K562 (cell line): ENCODE measurements around the gene SGTB. TPM values are rescaled to one million over a fixed set of nuclear protein-coding genes. Genes with fewer than 3 reads are reported as not detected.

Experiments used
- ATAC-seq: fragments of 200-7000 bp; cut with Tn5 transposase; 3 replicates; pipeline ENCODE4 v1.9.1; 2020; ENCODE audit warnings: moderate library complexity
- BruUV-seq: library from RNA; stranded (reverse); fragments of 400-500 nt; replicated peaks from 2 replicates; lab custom pipeline; 2021; lab: Mats Ljungman, UMichigan
- CTCF ChIA-PET: fragments of 300-600 bp; formaldehyde crosslinking; extraction: SDS; loops from one replicate; lab custom pipeline; 2021; ENCODE audit warnings: low intra/inter-chr PET ratio; lab: Yijun Ruan, JAX
- POLR2A ChIA-PET: fragments of 300-600, 350-650 bp; sonication (Branson Sonifier 250); formaldehyde crosslinking; extraction: SDS; loops from one replicate; lab custom pipeline; 2021; ENCODE audit warnings: antibody characterized with exemption, inconsistent platforms; lab: Yijun Ruan, JAX
- DNase-seq, 4 experiments: peaks; one replicate each; pipeline versions ENCODE4 v3.0.0 to v3.0.0-alpha.2; 2011 to 2018; ENCODE audit warnings: low spot score in 3 of 4, mixed read lengths in 3 of 4; ENCODE audit errors: extremely low read depth in 1 of 4
- FAIRE-seq: peaks from 2 replicates; lab custom pipeline; 2011; peaks lifted over from hg19 to GRCh38; lab: Jason Lieb, UNC
- H2AFZ ChIP-seq: 2 replicates; pipeline ENCODE4 v1.6.0; 2011; ENCODE audit warnings: low read depth, low read length, control low read depth, inconsistent platforms
- H3K27ac ChIP-seq: fragments of 200-600 bp; 3 replicates; pipeline ENCODE4 v1.8.0; 2011; ENCODE audit warnings: low read depth, mild to moderate bottlenecking, control low read depth, inconsistent platforms, low read length, moderate library complexity, mixed read lengths; ENCODE audit errors: extremely low read depth
- H3K27me3 ChIP-seq, 2 experiments: fragments of 300-600 bp in 1 of 2; 2 replicates in 1 of 2; 3 replicates in 1 of 2; pipeline versions ENCODE4 v1.6.0 to v1.8.0; 2011; ENCODE audit warnings: inconsistent platforms in 2 of 2, low read length in 2 of 2, mild to moderate bottlenecking in 1 of 2, mixed read lengths in 1 of 2, moderate library complexity in 1 of 2; ENCODE audit not compliant: control insufficient read depth in 2 of 2, insufficient read depth in 2 of 2
- H3K36me3 ChIP-seq: fragments of 300-600 bp; 3 replicates; pipeline ENCODE4 v1.8.0; 2011; ENCODE audit warnings: mild to moderate bottlenecking, low read length, inconsistent platforms; ENCODE audit not compliant: control insufficient read depth, insufficient read depth
- H3K4me1 ChIP-seq, 2 experiments: fragments of 200-600 bp in 1 of 2; replicated peaks in 1 of 2; 2 replicates in 1 of 2; 3 replicates in 1 of 2; pipeline versions ENCODE4 v1.5.1 to v1.8.0; 2011; ENCODE audit warnings: inconsistent platforms in 2 of 2, low read length in 2 of 2, mild to moderate bottlenecking in 1 of 2, mixed read lengths in 1 of 2, moderate library complexity in 1 of 2; ENCODE audit not compliant: control insufficient read depth in 2 of 2, insufficient read depth in 2 of 2
- H3K4me2 ChIP-seq: 2 replicates; pipeline ENCODE4 v1.6.1; 2011; ENCODE audit warnings: low read length, control low read depth, inconsistent platforms, mixed read lengths; ENCODE audit not compliant: insufficient read depth
- H3K4me3 ChIP-seq: fragments of 200-600 bp; sonication (generic), shearing (Covaris generic); 2 replicates; pipeline ENCODE4 v1.5.1; 2016; ENCODE audit warnings: control low read depth, inconsistent platforms
- H3K79me2 ChIP-seq: fragments of 200-600 bp; 3 replicates; pipeline ENCODE4 v1.8.0; 2011; ENCODE audit warnings: low read length, inconsistent platforms; ENCODE audit not compliant: control insufficient read depth, insufficient read depth
- H3K9ac ChIP-seq, 2 experiments: 2 replicates each; pipeline versions ENCODE4 v1.6.0 to v1.6.1; 2011; ENCODE audit warnings: low read depth in 2 of 2, low read length in 2 of 2, control low read depth in 1 of 2, inconsistent platforms in 1 of 2, mild to moderate bottlenecking in 1 of 2, mixed read lengths in 1 of 2; ENCODE audit not compliant: insufficient read depth in 1 of 2
- H3K9me1 ChIP-seq: one replicate; pipeline ENCODE4 v1.6.0; 2011; ENCODE audit warnings: inconsistent platforms, mild to moderate bottlenecking, low read length, moderate library complexity; ENCODE audit not compliant: control insufficient read depth, insufficient read depth
- H3K9me3 ChIP-seq: replicated peaks from 2 replicates; pipeline ENCODE4 v1.5.1; 2011; ENCODE audit warnings: low read depth, low read length, inconsistent platforms; ENCODE audit not compliant: control insufficient read depth, insufficient read depth
- H4K20me1 ChIP-seq: replicated peaks from 2 replicates; pipeline ENCODE4 v1.6.1; 2011; ENCODE audit warnings: low read length, inconsistent platforms, mixed read lengths; ENCODE audit not compliant: control insufficient read depth, insufficient read depth
- ADNP ChIP-seq: fragments of 200-800 bp; sonication (Bioruptor generic); IDR thresholded peaks from 2 replicates; pipeline ENCODE4 v1.6.1; 2016; ENCODE audit warnings: missing genetic modification characterization, missing compliant biosample characterization
- ASH1L ChIP-seq: fragments of 450-650 bp; IDR thresholded peaks from 2 replicates; pipeline ENCODE4 v1.6.1; 2018; ENCODE audit warnings: borderline replicate concordance, mild to moderate bottlenecking, low read depth; ENCODE audit not compliant: partially characterized antibody
- C11orf30 ChIP-seq: fragments of 450-650 bp; IDR thresholded peaks from 2 replicates; pipeline ENCODE4 v1.6.1; 2016; ENCODE audit warnings: low read depth, mild to moderate bottlenecking
- CEBPB ChIP-seq: fragments of 450-650 bp; IDR thresholded peaks from 2 replicates; pipeline ENCODE4 v1.6.1; 2016; ENCODE audit warnings: missing genetic modification characterization, missing compliant biosample characterization
- ELK1 ChIP-seq: sonication (generic); formaldehyde crosslinking; IDR thresholded peaks from 2 replicates; pipeline ENCODE4 v1.8.1; 2022; ENCODE audit warnings: missing genetic modification reagents
- MIER1 ChIP-seq: fragments of 450-650 bp; IDR thresholded peaks from 2 replicates; pipeline ENCODE4 v1.6.1; 2016; ENCODE audit warnings: antibody characterized with exemption, mild to moderate bottlenecking, low read depth
- TAF15 ChIP-seq: fragments of 200-400 bp; formaldehyde crosslinking; IDR thresholded peaks from 2 replicates; pipeline ENCODE4 v1.6.1; 2017; ENCODE audit warnings: mild to moderate bottlenecking, low read depth, low read length, moderate library complexity
- TFE3 ChIP-seq: fragments of 450-650 bp; formaldehyde crosslinking; IDR thresholded peaks from 2 replicates; pipeline ENCODE4 v1.4.0; 2020; ENCODE audit warnings: mild to moderate bottlenecking, mixed read lengths
- WGBS: fragments of 100-300 bp; shearing (Covaris generic); methylation state at CpG from one replicate; pipeline ENCODE4 v1.1.6; 2016; ENCODE audit warnings: low coverage, mixed read lengths; ENCODE audit not compliant: insufficient coverage; ENCODE audit errors: missing lambda C conversion rate; 5-methylcytosine and 5-hydroxymethylcytosine counted together
- in situ Hi-C: fragments of 300-500 bp; cut with MboI; formaldehyde crosslinking; loops from 4 replicates; pipeline ENCODE4 v1.15.0; 2018; ENCODE audit warnings: inconsistent platforms, mixed read lengths
- intact Hi-C: fragments of 100-400 bp; cut with micrococcal nuclease; formaldehyde crosslinking; loops from 2 replicates; pipeline ENCODE4 v1.14.2; 2022
- polyA plus RNA-seq, 8 experiments: library from polyadenylated mRNA; depleted of rRNA in 4 of 8; stranded (reverse) in 5 of 8; unstranded in 3 of 8; fragments of >200 nt; fragmentation: Nextera tagmentation in 2 of 8; fragmentation: Illumina TruSeq in 1 of 8; extraction: Ambion mirVana in 2 of 8; extraction: Trizol in 1 of 8; gene quantifications; 2 replicates each; pipeline versions ENCODE4 v1.2.1 to v1.2.3, GENCODE V29; 2011 to 2014; ENCODE audit warnings: inconsistent platforms in 1 of 8, missing spikeins in 1 of 8
- total RNA-seq, 7 experiments: library from RNA; depleted of rRNA in 6 of 7; stranded (reverse); fragments of >200 nt in 6 of 7; fragmentation: Illumina TruSeq in 2 of 7; extraction: Trizol in 2 of 7; gene quantifications; 2 replicates each; pipeline versions ENCODE4 v1.2.1 to v1.2.3, GENCODE V29; 2011 to 2021; ENCODE audit warnings: low replicate concordance in 1 of 7

Gene SGTB
- total and polyA plus RNA-seq, 9 of the 15 experiments (the other 6 are each of a cell fraction or from before 2014, with no cell fraction given) = 1.3 to 8.4 (median 4.8) TPM

GRCh38 chr5:65768723-65769346 is 46.9 kb upstream of the SGTB start:
- DNase-seq (no peak), ATAC-seq (no peak), FAIRE-seq (no peak)
- intact Hi-C loops = no loop called here
- ChIA-PET CTCF (no interaction called here), POLR2A (interaction anchor here (0.6 kb wide), 1 partner anchor 9 kb away, joined by 3 read pairs; no protein-coding TSS in a partner anchor)
- 90% methylated on average over 7 of the region's 7 CpGs for whole genome bisulfite sequencing
- Histone ChIP-seq H3K27ac (no peak overlapping the region), H3K36me3 (peaks cover 13% of the 10 kb centered on the region; the same call in 2 of the 3 replicates), H3K9ac (no peak overlapping the region), H2AFZ (no peak overlapping the region), H3K4me2 (no peak overlapping the region), H3K9me3 (no peaks in the 10 kb centered on the region; the same call in 1 of the 2 replicates), H3K4me1 (no peaks in the 10 kb centered on the region), H4K20me1 (no peaks in the 10 kb centered on the region), H3K79me2 (no peaks in the 10 kb centered on the region), H3K27me3 (no peaks in the 10 kb centered on the region), H3K4me3 (no peak overlapping the region), H3K9me1 (no peaks in the 10 kb centered on the region)
- in situ Hi-C loops = no loop called here
- TF ChIP-seq MIER1 (no peak), ASH1L (no peak), TFE3 (CRISPR knock-in tag) (peak; percentile 78), ADNP (no peak), ELK1 (CRISPR knock-in tag) (no peak), TAF15 (no peak), C11orf30 (no peak), CEBPB (tag) (no peak)
- BruUV-seq = no TSS peak
